IMR-90 (cell line): ENCODE measurements around the gene MEGF8.

Source experiments
- BHLHE40 ChIP-seq: fragments of 150-350 bp; IDR thresholded peaks from 2 replicates; pipeline ENCODE4 v1.6.1; 2016; ENCODE audit warnings: mild to moderate bottlenecking, low read depth, low read length
- MXI1 ChIP-seq: IDR thresholded peaks from 2 replicates; pipeline ENCODE4 v1.6.1; 2012; ENCODE audit warnings: low read depth, mild to moderate bottlenecking, low read length, moderate library complexity, borderline replicate concordance
- RAD21 ChIP-seq: IDR thresholded peaks from 2 replicates; pipeline ENCODE4 v1.6.1; 2012; ENCODE audit warnings: low read length, improper control_type of control experiment
- RCOR1 ChIP-seq: IDR thresholded peaks from 2 replicates; pipeline ENCODE4 v1.6.1; 2012; ENCODE audit warnings: mild to moderate bottlenecking, low read length, improper control_type of control experiment; ENCODE audit not compliant: insufficient replicate concordance
- TF ChIP-seq, protein P1 (sequence below): conservative IDR thresholded peaks from 2 replicates; pipeline ENCODE4 v1.5.1; 2012; ENCODE audit warnings: mild to moderate bottlenecking, low read depth, low read length, improper control_type of control experiment

DNA sequence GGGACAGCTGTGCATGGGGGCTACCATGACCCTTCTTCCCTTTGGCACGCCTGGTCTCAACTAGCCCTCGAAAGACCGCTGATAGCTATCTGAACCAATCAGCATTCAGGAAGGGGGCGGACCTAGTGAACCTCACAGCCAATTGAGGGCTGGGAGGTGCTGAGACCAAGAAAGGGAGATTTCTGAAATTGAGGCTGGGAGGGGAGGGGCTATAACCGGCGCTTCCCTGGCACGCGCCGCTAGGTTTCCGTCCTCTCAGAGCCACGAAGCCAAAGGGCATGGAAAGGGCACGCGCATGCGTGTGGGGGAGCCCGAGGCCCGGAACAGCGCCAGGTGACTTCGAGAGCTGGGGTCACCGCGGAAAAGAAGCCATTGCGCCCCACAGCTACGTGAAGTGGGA is 18.8 kb upstream of the MEGF8 start:
- no peak for TF ChIP-seq RAD21
- TF ChIP-seq BHLHE40 = no peak
- TF ChIP-seq, protein P1, sequence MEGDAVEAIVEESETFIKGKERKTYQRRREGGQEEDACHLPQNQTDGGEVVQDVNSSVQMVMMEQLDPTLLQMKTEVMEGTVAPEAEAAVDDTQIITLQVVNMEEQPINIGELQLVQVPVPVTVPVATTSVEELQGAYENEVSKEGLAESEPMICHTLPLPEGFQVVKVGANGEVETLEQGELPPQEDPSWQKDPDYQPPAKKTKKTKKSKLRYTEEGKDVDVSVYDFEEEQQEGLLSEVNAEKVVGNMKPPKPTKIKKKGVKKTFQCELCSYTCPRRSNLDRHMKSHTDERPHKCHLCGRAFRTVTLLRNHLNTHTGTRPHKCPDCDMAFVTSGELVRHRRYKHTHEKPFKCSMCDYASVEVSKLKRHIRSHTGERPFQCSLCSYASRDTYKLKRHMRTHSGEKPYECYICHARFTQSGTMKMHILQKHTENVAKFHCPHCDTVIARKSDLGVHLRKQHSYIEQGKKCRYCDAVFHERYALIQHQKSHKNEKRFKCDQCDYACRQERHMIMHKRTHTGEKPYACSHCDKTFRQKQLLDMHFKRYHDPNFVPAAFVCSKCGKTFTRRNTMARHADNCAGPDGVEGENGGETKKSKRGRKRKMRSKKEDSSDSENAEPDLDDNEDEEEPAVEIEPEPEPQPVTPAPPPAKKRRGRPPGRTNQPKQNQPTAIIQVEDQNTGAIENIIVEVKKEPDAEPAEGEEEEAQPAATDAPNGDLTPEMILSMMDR = no peak
- TF ChIP-seq MXI1 = no peak
- TF ChIP-seq RCOR1 = no peak
